Left lung (tissue), 10 donors: ENCODE data around the gene L3MBTL1. TPM values are rescaled to one million over a fixed set of nuclear protein-coding genes. Genes with fewer than 3 reads are reported as not detected.

Experiments
- ATAC-seq: fragments of 200-7000 bp; cut with Tn5 transposase; one replicate; pipeline ENCODE4 v1.9.1; 2020; ENCODE audit warnings: moderate library complexity
- DNase-seq, 4 donors: peaks; one replicate each; pipeline ENCODE4 v3.0.0-alpha.2; 2013 to 2020
- H3K27ac ChIP-seq, 2 donors: fragments of 200-600 bp; sonication (generic) in 1 of 2; one replicate each; pipeline versions ENCODE4 v1.5.0 to v1.8.0; 2020 to 2021
- H3K27me3 ChIP-seq, 2 donors: fragments of 200-600 bp; sonication (generic) in 1 of 2; one replicate each; pipeline versions ENCODE4 v1.5.0 to v1.8.0; 2020 to 2021
- H3K36me3 ChIP-seq, 2 donors: fragments of 200-600 bp; sonication (generic) in 1 of 2; one replicate each; pipeline versions ENCODE4 v1.5.0 to v1.8.0; 2020 to 2021
- H3K4me1 ChIP-seq, 2 donors: fragments of 200-600 bp; one replicate each; pipeline ENCODE4 v1.8.0; 2021
- H3K4me3 ChIP-seq, 2 donors: fragments of 200-600 bp; sonication (generic) in 1 of 2; one replicate each; pipeline versions ENCODE4 v1.5.0 to v1.8.0; 2020 to 2021; ENCODE audit warnings: mild to moderate bottlenecking in 1 of 2
- H3K9me3 ChIP-seq, 2 donors: fragments of 200-600 bp; sonication (generic) in 1 of 2; one replicate each; pipeline versions ENCODE4 v1.5.0 to v1.8.0; 2020 to 2021
- intact Hi-C, 2 donors: fragments of 100-400 bp; cut with DNase I; formaldehyde crosslinking; loops; one replicate each; pipeline versions ENCODE4 v1.11.2 to v1.14.2; 2022
- polyA plus RNA-seq, 6 donors: library from polyadenylated mRNA; unstranded; fragments of 120-200 nt; gene quantifications; one replicate each; pipeline ENCODE4 v1.2.1, GENCODE V29; 2013; ENCODE audit not compliant: insufficient read length in 6 of 6
- total RNA-seq, 2 donors: library from RNA; stranded (reverse); fragmentation: NEBNext Ultra II Directional; extraction: Animal tissue kit (Norgen Biotek cat#: 25700); gene quantifications; one replicate each; pipeline ENCODE4 v1.2.1, GENCODE V29; 2021
- TF ChIP-seq, protein P1 (sequence below), 2 donors: fragments of 200-600 bp; sonication (generic) in 1 of 2; IDR thresholded peaks; one replicate each; pipeline versions ENCODE4 v1.5.0 to v1.8.0; 2021; ENCODE audit warnings: antibody characterized with exemption in 2 of 2
- donor health status: DM: no; HTN: yes; CAD: no.
- donor health status: DM: no; HTN: no; CAD: no.

The L3MBTL1 gene
- total and polyA plus RNA-seq, 8 donors, result 8.1 to 25.4 (median 19.7) TPM

DNA sequence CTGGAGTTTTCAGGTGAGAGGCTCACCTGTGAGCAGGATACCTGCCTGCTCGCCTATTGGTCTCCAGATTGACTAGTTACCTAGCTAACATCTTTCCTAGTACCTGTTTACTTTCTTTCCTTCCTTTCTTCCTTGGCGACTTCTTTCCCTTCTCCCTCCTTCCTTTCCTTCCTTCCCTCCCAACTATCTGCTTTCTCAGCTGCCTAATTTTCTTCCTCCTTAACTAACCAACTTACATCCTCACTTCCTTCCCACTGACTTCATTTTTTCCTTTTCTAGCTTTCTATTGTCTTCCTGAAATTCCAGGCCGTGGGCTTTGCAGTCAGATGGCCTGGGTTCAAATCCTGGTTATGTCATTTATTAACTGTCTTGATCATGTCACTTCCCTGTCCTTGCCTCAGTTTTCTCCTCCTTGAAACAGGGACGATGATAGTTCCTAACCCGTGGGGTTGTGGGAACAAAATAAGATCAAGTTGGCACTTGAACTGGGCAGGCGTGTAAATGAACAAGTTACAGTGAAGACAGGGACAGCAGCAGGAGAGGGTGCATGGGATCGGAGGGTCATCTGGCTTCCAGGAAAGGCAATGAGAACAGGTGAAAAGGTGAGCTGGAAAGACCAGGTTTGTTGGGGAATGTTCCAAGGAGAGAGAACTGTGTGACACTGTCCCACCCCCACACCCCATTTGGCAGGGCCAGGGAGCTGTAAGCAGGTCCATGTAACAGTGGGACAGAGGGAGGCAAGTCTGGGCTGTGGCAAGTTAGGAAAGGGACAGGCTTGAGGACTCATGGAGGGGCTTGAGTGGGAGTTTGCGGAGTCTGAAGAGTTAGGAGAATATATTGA lies 51.9 kb downstream of the L3MBTL1 start:
- TF ChIP-seq, protein P1, sequence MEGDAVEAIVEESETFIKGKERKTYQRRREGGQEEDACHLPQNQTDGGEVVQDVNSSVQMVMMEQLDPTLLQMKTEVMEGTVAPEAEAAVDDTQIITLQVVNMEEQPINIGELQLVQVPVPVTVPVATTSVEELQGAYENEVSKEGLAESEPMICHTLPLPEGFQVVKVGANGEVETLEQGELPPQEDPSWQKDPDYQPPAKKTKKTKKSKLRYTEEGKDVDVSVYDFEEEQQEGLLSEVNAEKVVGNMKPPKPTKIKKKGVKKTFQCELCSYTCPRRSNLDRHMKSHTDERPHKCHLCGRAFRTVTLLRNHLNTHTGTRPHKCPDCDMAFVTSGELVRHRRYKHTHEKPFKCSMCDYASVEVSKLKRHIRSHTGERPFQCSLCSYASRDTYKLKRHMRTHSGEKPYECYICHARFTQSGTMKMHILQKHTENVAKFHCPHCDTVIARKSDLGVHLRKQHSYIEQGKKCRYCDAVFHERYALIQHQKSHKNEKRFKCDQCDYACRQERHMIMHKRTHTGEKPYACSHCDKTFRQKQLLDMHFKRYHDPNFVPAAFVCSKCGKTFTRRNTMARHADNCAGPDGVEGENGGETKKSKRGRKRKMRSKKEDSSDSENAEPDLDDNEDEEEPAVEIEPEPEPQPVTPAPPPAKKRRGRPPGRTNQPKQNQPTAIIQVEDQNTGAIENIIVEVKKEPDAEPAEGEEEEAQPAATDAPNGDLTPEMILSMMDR (IDR thresholded peaks at IDR 0.05), result no peak

DNA sequence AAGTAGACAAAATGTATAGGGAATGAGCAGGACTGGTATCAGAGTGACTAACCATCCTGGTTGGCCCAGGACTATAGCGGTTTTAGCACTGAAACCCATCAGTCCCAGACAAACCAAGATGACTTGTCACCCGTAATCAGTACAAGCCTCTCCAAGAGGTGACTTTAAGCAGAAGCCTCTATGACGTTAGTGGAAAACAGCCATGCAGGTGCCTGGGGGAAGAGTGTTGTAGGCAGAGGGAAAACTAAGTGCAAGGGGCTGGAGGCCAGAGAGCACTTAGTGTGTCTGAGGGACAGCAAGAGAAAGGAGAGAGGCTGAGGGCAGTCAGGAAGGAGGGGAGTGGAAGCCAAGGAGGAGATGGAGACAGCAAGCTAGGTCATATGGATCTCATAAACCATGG lies 53.5 kb downstream of the L3MBTL1 start:
- ATAC-seq, result no peak
- no peak overlapping the region for H3K27ac ChIP-seq
- DNase-seq, result no peak
- no peak overlapping the region for H3K4me3 ChIP-seq
- H3K27me3 ChIP-seq, result no peaks in the 10 kb centered on the region
- H3K36me3 ChIP-seq, result no peaks in the 10 kb centered on the region
- intact Hi-C loops, result no loop called here
- H3K4me1 ChIP-seq, result peaks cover 0 to 6% of the 10 kb centered on the region in 2 donors
- no peaks in the 10 kb centered on the region for H3K9me3 ChIP-seq
- TF ChIP-seq, protein P1 (IDR thresholded peaks at IDR 0.05), result no peak

More for the DNA sequence above, 51.9 kb downstream of the L3MBTL1 start:
- Histone ChIP-seq H3K27ac (no peak overlapping the region), H3K27me3 (no peaks in the 10 kb centered on the region), H3K4me1 (peaks cover 0 to 6% of the 10 kb centered on the region in 2 donors), H3K9me3 (no peaks in the 10 kb centered on the region), H3K36me3 (no peaks in the 10 kb centered on the region), H3K4me3 (no peak overlapping the region)
- DNase-seq (no peak), ATAC-seq (no peak)
- intact Hi-C loops, result no loop called here

DNA sequence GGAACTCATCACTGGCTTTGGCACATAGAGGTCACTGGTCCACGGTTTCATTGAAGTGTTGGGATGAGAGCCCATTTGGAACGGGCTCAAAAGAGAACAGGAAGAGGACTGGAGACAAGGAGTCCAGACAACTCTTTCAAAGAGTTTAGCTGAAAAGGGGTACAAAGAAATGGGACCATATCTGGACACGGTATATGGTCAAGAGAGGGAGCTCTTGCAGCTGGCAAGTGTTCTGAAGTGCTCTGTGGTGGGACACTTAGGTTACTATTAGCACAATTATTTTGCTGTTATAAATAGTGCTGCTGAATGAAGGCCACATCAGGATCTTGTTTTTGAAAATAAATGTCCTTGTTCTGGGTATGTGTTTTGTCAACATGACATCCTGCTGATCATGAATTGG lies 55.9 kb downstream of the L3MBTL1 start:
- Histone ChIP-seq H3K27me3 (no peaks in the 10 kb centered on the region), H3K4me1 (no peaks in the 10 kb centered on the region), H3K4me3 (no peak overlapping the region), H3K9me3 (no peaks in the 10 kb centered on the region), H3K27ac (no peak overlapping the region), H3K36me3 (no peaks in the 10 kb centered on the region)
- ATAC-seq, result no peak
- intact Hi-C loops, result no loop called here
- TF ChIP-seq, protein P1 (IDR thresholded peaks at IDR 0.05), result no peak
- DNase-seq, result no peak

DNA sequence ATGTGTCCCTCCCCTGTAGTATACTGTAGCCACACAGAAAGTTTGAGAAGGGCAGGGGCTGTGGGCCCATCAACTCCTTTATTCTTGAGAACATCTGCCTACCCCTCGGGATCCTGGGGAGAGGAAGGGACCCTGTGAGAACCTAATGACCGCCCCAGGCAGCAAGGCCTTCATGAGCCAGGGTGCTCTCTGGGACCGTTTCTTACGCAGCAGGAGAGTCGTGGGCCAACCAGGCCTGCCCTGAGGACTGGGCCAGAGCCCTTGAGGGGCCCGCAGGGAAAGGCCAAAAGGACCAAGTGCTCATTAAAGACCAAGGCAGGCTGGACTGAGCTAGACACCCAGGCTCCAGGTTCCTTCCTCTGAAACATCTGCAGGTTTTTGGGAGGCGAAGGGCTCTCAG lies 56.5 kb downstream of the L3MBTL1 start:
- intact Hi-C loops, result no loop called here
- H3K27me3 ChIP-seq, result no peaks in the 10 kb centered on the region

DNA sequence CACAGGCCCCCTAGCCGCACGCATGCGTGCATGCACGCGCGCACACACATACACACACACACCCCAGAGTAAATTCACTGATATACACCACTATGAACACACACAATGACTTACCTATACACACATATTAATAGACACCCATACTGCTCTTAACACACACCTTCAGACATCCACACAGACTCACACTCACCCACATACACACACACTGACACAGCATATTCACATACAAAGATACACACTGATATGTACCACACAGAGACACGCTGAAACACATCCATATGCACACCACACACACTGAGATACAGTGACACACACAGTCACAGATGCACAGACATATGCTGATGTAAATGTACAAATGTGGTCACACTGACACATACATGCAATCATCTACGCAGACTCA lies 57.0 kb downstream of the L3MBTL1 start:
- Histone ChIP-seq H3K9me3 (no peaks in the 10 kb centered on the region), H3K27ac (no peak overlapping the region), H3K27me3 (no peaks in the 10 kb centered on the region), H3K4me1 (no peaks in the 10 kb centered on the region), H3K36me3 (no peaks in the 10 kb centered on the region), H3K4me3 (no peak overlapping the region)
- no peak for DNase-seq
- no peak for ATAC-seq
- TF ChIP-seq, protein P1 (IDR thresholded peaks at IDR 0.05), result no peak
- intact Hi-C loops, result no loop called here

More for the DNA sequence above, 56.5 kb downstream of the L3MBTL1 start:
- H3K36me3 ChIP-seq, result no peaks in the 10 kb centered on the region
- H3K4me1 ChIP-seq, result no peaks in the 10 kb centered on the region
- no peak overlapping the region for H3K4me3 ChIP-seq
- H3K9me3 ChIP-seq, result no peaks in the 10 kb centered on the region
- TF ChIP-seq, protein P1 (IDR thresholded peaks at IDR 0.05), result no peak
- DNase-seq, result no peak
- H3K27ac ChIP-seq, result no peak overlapping the region
- ATAC-seq, result no peak
